HG03064 (cell line): ENCODE measurements around the gene HRG.
"Not testable (repeated sequence)": the region's sequence is repeated elsewhere in the genome, so short reads cannot be mapped to it uniquely, and the experiment has no call there.

ENCODE experiments used
- ATAC-seq: cut with Tn5 transposase; IDR thresholded peaks from one replicate; pipeline ENCODE4 v1.9.1; 2021; ENCODE audit warnings: low read depth; ENCODE audit not compliant: unreplicated experiment

Gene HRG

GRCh38 chr3:186665625-186666188 lies at the start of gene HRG:
TSS of gene HRG (plus strand) at chr3:186666014. CDS start at chr3:186666032, 18 bp downstream.
- ATAC-seq, result no peak

- ATAC-seq, result no peak
Observed at GRCh38 chr3:186616299-186616617, 49.6 kb upstream of the HRG start.

GRCh38 chr3:186617036-186617946 lies 48.5 kb upstream of the HRG start:
- peak; percentile 96 for ATAC-seq

GRCh38 chr3:186618318-186618938 lies 47.4 kb upstream of the HRG start:
- ATAC-seq, result no peak

GRCh38 chr3:186619787-186620212 lies 46.0 kb upstream of the HRG start:
- no peak for ATAC-seq

GRCh38 chr3:186620213-186621092 lies 45.4 kb upstream of the HRG start:
- ATAC-seq, result no peak

- no peak for ATAC-seq
Observed at GRCh38 chr3:186621894-186622650, 43.7 kb upstream of the HRG start.

GRCh38 chr3:186622651-186623310 lies 43.0 kb upstream of the HRG start:
- no peak for ATAC-seq

- no peak for ATAC-seq
Observed at GRCh38 chr3:186624598-186624997, 41.2 kb upstream of the HRG start.

- ATAC-seq, result no peak
Observed at GRCh38 chr3:186625600-186626042, 40.2 kb upstream of the HRG start.

GRCh38 chr3:186626254-186626847 lies 39.5 kb upstream of the HRG start:
- no peak for ATAC-seq

GRCh38 chr3:186627852-186628414 lies 37.9 kb upstream of the HRG start:
- no peak for ATAC-seq

- no peak for ATAC-seq
Observed at GRCh38 chr3:186628756-186629155, 37.1 kb upstream of the HRG start.

- no peak for ATAC-seq
Observed at GRCh38 chr3:186630950-186631641, 34.7 kb upstream of the HRG start.

GRCh38 chr3:186633481-186633880 lies 32.3 kb upstream of the HRG start:
- no peak for ATAC-seq

- ATAC-seq, result not testable (repeated sequence)
Observed at GRCh38 chr3:186634207-186634606, 31.6 kb upstream of the HRG start.

GRCh38 chr3:186635532-186635931 lies 30.3 kb upstream of the HRG start:
- no peak for ATAC-seq

- no peak for ATAC-seq
Observed at GRCh38 chr3:186636536-186636935, 29.3 kb upstream of the HRG start.
